HEK293 (cell line): Measurements from ENCODE around the gene TAS1R3.

ENCODE experiments used
- CTCF ChIA-PET: fragments of 350-600 bp; formaldehyde crosslinking; extraction: SDS; loops from one replicate; lab custom pipeline; 2021; ENCODE audit warnings: antibody characterized with exemption; lab: Yijun Ruan, JAX
- POLR2A ChIA-PET: fragments of 300-600 bp; formaldehyde crosslinking; extraction: SDS; loops from one replicate; lab custom pipeline; 2020; ENCODE audit warnings: antibody characterized with exemption, inconsistent platforms; lab: Yijun Ruan, JAX
- H3K27ac ChIP-seq: fragments of 200-500 bp; sonication (Bioruptor generic); 2 replicates; pipeline ENCODE4 v1.5.1; 2014; ENCODE audit warnings: low read depth, low read length, control low read depth, inconsistent platforms; ENCODE audit errors: extremely low read depth
- H3K36me3 ChIP-seq, 2 experiments: fragments of 200-500 bp in 1 of 2; sonication (Bioruptor generic) in 1 of 2; 1 replicate in 1 of 2; 2 replicates in 1 of 2; pipeline ENCODE4 v1.5.1; 2014 to 2017; ENCODE audit warnings: inconsistent platforms in 2 of 2, low read length in 2 of 2; ENCODE audit not compliant: control insufficient read depth in 2 of 2, insufficient read depth in 1 of 2
- H3K4me1 ChIP-seq: fragments of 200-500 bp; sonication (Bioruptor generic); 2 replicates; pipeline ENCODE4 v1.5.1; 2014; ENCODE audit warnings: mild to moderate bottlenecking, low read length, inconsistent platforms; ENCODE audit not compliant: control insufficient read depth, insufficient read depth
- H3K4me3 ChIP-seq: 2 replicates; pipeline ENCODE4 v1.5.1; 2011; ENCODE audit warnings: low read depth, mild to moderate bottlenecking, control low read depth, low read length, moderate library complexity
- H3K9me3 ChIP-seq: fragments of 200-500 bp; sonication (Bioruptor generic); 2 replicates; pipeline ENCODE4 v1.5.1; 2014; ENCODE audit warnings: low read depth, low read length, inconsistent platforms; ENCODE audit not compliant: control insufficient read depth, insufficient read depth
- BCL11A ChIP-seq: fragments of 450-650 bp; formaldehyde crosslinking; IDR thresholded peaks from 2 replicates; pipeline ENCODE4 v1.5.1; 2016; ENCODE audit warnings: low read depth, missing biosample characterization, missing genetic modification characterization
- BCL11B ChIP-seq: fragments of 450-650 bp; formaldehyde crosslinking; IDR thresholded peaks from 2 replicates; pipeline ENCODE4 v1.5.1; 2016; ENCODE audit warnings: low read depth, missing biosample characterization, missing genetic modification characterization
- GLIS1 ChIP-seq: fragments of 450-650 bp; formaldehyde crosslinking; IDR thresholded peaks from 2 replicates; pipeline ENCODE4 v1.5.1; 2016; ENCODE audit warnings: missing biosample characterization, missing genetic modification characterization
- MEIS1 ChIP-seq: sonication (generic); formaldehyde crosslinking; IDR thresholded peaks from 2 replicates; pipeline ENCODE4 v1.8.1; 2022; ENCODE audit warnings: missing genetic modification reagents, mild to moderate bottlenecking, borderline replicate concordance
- SCRT2 ChIP-seq: fragments of 450-650 bp; formaldehyde crosslinking; IDR thresholded peaks from 2 replicates; pipeline ENCODE4 v1.5.1; 2016; ENCODE audit warnings: missing biosample characterization, missing genetic modification characterization
- SP2 ChIP-seq: fragments of 450-650 bp; formaldehyde crosslinking; IDR thresholded peaks from 2 replicates; pipeline ENCODE4 v1.5.1; 2016; ENCODE audit warnings: missing biosample characterization, missing genetic modification characterization
- ZFHX2 ChIP-seq: fragments of 450-650 bp; formaldehyde crosslinking; conservative IDR thresholded peaks from 2 replicates; pipeline ENCODE4 v1.5.1; 2016; ENCODE audit warnings: missing biosample characterization, missing genetic modification characterization
- ZNF174 ChIP-seq: fragments of 450-650 bp; formaldehyde crosslinking; IDR thresholded peaks from 2 replicates; pipeline ENCODE4 v1.5.0; 2017; ENCODE audit warnings: missing biosample characterization, mild to moderate bottlenecking, missing genetic modification characterization
- ZNF19 ChIP-seq: fragments of 450-650 bp; formaldehyde crosslinking; IDR thresholded peaks from 2 replicates; pipeline ENCODE4; 2016; ENCODE audit warnings: missing biosample characterization, missing genetic modification characterization, low read depth
- ZNF274 ChIP-seq, 2 experiments: fragments of 200-500 bp in 1 of 2; fragments of 450-650 bp in 1 of 2; sonication (Bioruptor generic) in 1 of 2; formaldehyde crosslinking in 1 of 2; IDR thresholded peaks; 2 replicates each; pipeline versions ENCODE4 v1.5.1 to v1.6.1; 2014 to 2016; ENCODE audit warnings: borderline replicate concordance in 1 of 2, inconsistent platforms in 1 of 2, low read length in 1 of 2, missing biosample characterization in 1 of 2, missing genetic modification characterization in 1 of 2
- ZNF292 ChIP-seq: fragments of 450-650 bp; formaldehyde crosslinking; IDR thresholded peaks from 2 replicates; pipeline ENCODE4 v1.5.1; 2016; ENCODE audit warnings: low read depth, missing biosample characterization, missing genetic modification characterization, borderline replicate concordance
- ZNF37A ChIP-seq: fragments of 450-650 bp; IDR thresholded peaks from 2 replicates; pipeline ENCODE4 v1.5.1; 2018; ENCODE audit warnings: missing biosample characterization, missing genetic modification characterization
- ZNF404 ChIP-seq: fragments of 450-650 bp; formaldehyde crosslinking; IDR thresholded peaks from 2 replicates; pipeline ENCODE4 v1.5.1; 2017; ENCODE audit warnings: missing biosample characterization, missing genetic modification characterization
- ZNF423 ChIP-seq: fragments of 450-650 bp; formaldehyde crosslinking; IDR thresholded peaks from 2 replicates; pipeline ENCODE4 v1.5.1; 2016; ENCODE audit warnings: missing biosample characterization, missing genetic modification characterization
- ZNF558 ChIP-seq: fragments of 450-650 bp; formaldehyde crosslinking; IDR thresholded peaks from 2 replicates; pipeline ENCODE4 v1.5.1; 2016; ENCODE audit warnings: missing biosample characterization, missing genetic modification characterization
- ZNF626 ChIP-seq: fragments of 450-650 bp; sonication (Bioruptor Pico); formaldehyde crosslinking; IDR thresholded peaks from 2 replicates; pipeline ENCODE4 v1.5.1; 2018; ENCODE audit warnings: missing biosample characterization, missing genetic modification characterization, inconsistent platforms
- ZNF629 ChIP-seq: fragments of 450-650 bp; formaldehyde crosslinking; IDR thresholded peaks from 2 replicates; pipeline ENCODE4 v1.5.1; 2017; ENCODE audit warnings: missing biosample characterization, missing genetic modification characterization
- ZNF654 ChIP-seq: fragments of 450-650 bp; formaldehyde crosslinking; IDR thresholded peaks from 2 replicates; pipeline ENCODE4 v1.5.1; 2016; ENCODE audit warnings: low read depth, missing biosample characterization, missing genetic modification characterization
- ZNF701 ChIP-seq: fragments of 450-650 bp; formaldehyde crosslinking; IDR thresholded peaks from 2 replicates; pipeline ENCODE4 v1.5.1; 2016; ENCODE audit warnings: missing biosample characterization, missing genetic modification characterization
- ZNF837 ChIP-seq: fragments of 450-650 bp; formaldehyde crosslinking; IDR thresholded peaks from 2 replicates; pipeline ENCODE4 v1.5.1; 2016; ENCODE audit warnings: missing biosample characterization, missing genetic modification characterization
- ZXDB ChIP-seq: fragments of 450-650 bp; formaldehyde crosslinking; IDR thresholded peaks from 2 replicates; pipeline ENCODE4 v1.5.1; 2016; ENCODE audit warnings: missing biosample characterization, missing genetic modification characterization
- TF ChIP-seq, protein P1 (sequence below): fragments of 450-650 bp; formaldehyde crosslinking; IDR thresholded peaks from 2 replicates; pipeline ENCODE4 v1.5.1; 2017; ENCODE audit warnings: missing biosample characterization, missing genetic modification characterization
- TF ChIP-seq, protein P2 (sequence below): fragments of 450-650 bp; formaldehyde crosslinking; IDR thresholded peaks from 2 replicates; pipeline ENCODE4 v1.5.1; 2017; ENCODE audit warnings: missing biosample characterization, missing genetic modification characterization
- TF ChIP-seq, protein P3 (sequence below): fragments of 450-650 bp; formaldehyde crosslinking; IDR thresholded peaks from 2 replicates; pipeline ENCODE4 v1.5.1; 2017; ENCODE audit warnings: missing biosample characterization, missing genetic modification characterization
- TF ChIP-seq, protein P4 (sequence below): fragments of 450-650 bp; formaldehyde crosslinking; conservative IDR thresholded peaks from 2 replicates; pipeline ENCODE4 v1.5.1; 2016; ENCODE audit warnings: low read depth, missing biosample characterization, missing genetic modification characterization

TAS1R3 gene

DNA sequence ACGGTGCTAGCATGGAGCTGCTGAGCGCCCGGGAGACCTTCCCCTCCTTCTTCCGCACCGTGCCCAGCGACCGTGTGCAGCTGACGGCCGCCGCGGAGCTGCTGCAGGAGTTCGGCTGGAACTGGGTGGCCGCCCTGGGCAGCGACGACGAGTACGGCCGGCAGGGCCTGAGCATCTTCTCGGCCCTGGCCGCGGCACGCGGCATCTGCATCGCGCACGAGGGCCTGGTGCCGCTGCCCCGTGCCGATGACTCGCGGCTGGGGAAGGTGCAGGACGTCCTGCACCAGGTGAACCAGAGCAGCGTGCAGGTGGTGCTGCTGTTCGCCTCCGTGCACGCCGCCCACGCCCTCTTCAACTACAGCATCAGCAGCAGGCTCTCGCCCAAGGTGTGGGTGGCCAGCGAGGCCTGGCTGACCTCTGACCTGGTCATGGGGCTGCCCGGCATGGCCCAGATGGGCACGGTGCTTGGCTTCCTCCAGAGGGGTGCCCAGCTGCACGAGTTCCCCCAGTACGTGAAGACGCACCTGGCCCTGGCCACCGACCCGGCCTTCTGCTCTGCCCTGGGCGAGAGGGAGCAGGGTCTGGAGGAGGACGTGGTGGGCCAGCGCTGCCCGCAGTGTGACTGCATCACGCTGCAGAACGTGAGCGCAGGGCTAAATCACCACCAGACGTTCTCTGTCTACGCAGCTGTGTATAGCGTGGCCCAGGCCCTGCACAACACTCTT, 1.1 kb downstream of the TAS1R3 start:
- Histone ChIP-seq H3K4me3 (no peak overlapping the region), H3K9me3 (no peaks in the 10 kb centered on the region)
- POLR2A ChIA-PET: interaction anchor here (0.6 kb wide), 1 partner anchor 56 kb away, joined by 4 read pairs; no protein-coding TSS in a partner anchor
- TF ChIP-seq ZFHX2 (tag by site-specific recombination) (0 out of 2 replicates have a peak, but pooled peaks have one; percentile 10), BCL11B (tag by site-specific recombination) (peak; percentile 96), ZNF837 (tag by site-specific recombination) (no peak), ZNF629 (tag by site-specific recombination) (no peak), BCL11A (tag by site-specific recombination) (peak; percentile 96), ZNF19 (tag by site-specific recombination) (no peak), ZNF174 (tag by site-specific recombination) (no peak), SCRT2 (tag by site-specific recombination) (no peak), ZNF423 (tag by site-specific recombination) (no peak), SP2 (tag by site-specific recombination) (no peak), ZXDB (tag by site-specific recombination) (no peak), ZNF274 (IDR thresholded peaks at IDR 0.05; ENCODE audit: low read length) (no peak), ZNF274 (tag by site-specific recombination; IDR thresholded peaks at IDR 0.05; ENCODE audit: borderline replicate concordance) (no peak), GLIS1 (no peak), MEIS1 (CRISPR knock-in tag) (no peak)
- TF ChIP-seq, protein P1, sequence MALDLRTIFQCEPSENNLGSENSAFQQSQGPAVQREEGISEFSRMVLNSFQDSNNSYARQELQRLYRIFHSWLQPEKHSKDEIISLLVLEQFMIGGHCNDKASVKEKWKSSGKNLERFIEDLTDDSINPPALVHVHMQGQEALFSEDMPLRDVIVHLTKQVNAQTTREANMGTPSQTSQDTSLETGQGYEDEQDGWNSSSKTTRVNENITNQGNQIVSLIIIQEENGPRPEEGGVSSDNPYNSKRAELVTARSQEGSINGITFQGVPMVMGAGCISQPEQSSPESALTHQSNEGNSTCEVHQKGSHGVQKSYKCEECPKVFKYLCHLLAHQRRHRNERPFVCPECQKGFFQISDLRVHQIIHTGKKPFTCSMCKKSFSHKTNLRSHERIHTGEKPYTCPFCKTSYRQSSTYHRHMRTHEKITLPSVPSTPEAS (tag by site-specific recombination): no peak
- TF ChIP-seq, protein P2, sequence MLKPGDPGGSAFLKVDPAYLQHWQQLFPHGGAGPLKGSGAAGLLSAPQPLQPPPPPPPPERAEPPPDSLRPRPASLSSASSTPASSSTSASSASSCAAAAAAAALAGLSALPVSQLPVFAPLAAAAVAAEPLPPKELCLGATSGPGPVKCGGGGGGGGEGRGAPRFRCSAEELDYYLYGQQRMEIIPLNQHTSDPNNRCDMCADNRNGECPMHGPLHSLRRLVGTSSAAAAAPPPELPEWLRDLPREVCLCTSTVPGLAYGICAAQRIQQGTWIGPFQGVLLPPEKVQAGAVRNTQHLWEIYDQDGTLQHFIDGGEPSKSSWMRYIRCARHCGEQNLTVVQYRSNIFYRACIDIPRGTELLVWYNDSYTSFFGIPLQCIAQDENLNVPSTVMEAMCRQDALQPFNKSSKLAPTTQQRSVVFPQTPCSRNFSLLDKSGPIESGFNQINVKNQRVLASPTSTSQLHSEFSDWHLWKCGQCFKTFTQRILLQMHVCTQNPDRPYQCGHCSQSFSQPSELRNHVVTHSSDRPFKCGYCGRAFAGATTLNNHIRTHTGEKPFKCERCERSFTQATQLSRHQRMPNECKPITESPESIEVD: no peak
- TF ChIP-seq, all 188 proteins: peak for 3
- H3K4me1 ChIP-seq: no peaks in the 10 kb centered on the region
- CTCF ChIA-PET: interaction anchor here (1.0 kb wide), 1 partner anchor 39 kb away, joined by 4 read pairs; no protein-coding TSS in a partner anchor
- H3K36me3 ChIP-seq: peaks cover 0 to 46% of the 10 kb centered on the region in 2 experiments; a peak in 1 of 3 replicates
- no peak overlapping the region for H3K27ac ChIP-seq

DNA sequence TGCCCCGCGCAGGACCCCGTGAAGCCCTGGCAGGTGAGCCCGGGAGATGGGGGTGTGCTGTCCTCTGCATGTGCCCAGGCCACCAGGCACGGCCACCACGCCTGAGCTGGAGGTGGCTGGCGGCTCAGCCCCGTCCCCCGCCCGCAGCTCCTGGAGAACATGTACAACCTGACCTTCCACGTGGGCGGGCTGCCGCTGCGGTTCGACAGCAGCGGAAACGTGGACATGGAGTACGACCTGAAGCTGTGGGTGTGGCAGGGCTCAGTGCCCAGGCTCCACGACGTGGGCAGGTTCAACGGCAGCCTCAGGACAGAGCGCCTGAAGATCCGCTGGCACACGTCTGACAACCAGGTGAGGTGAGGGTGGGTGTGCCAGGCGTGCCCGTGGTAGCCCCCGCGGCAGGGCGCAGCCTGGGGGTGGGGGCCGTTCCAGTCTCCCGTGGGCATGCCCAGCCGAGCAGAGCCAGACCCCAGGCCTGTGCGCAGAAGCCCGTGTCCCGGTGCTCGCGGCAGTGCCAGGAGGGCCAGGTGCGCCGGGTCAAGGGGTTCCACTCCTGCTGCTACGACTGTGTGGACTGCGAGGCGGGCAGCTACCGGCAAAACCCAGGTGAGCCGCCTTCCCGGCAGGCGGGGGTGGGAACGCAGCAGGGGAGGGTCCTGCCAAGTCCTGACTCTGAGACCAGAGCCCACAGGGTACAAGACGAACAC, 1.8 kb downstream of the TAS1R3 start:
- H3K36me3 ChIP-seq: peaks cover 0 to 44% of the 10 kb centered on the region in 2 experiments; a peak in 1 of 3 replicates
- H3K9me3 ChIP-seq: no peaks in the 10 kb centered on the region
- ChIA-PET POLR2A (interaction anchor here (1.5 kb wide), 1 partner anchor 15 kb away, joined by 4 read pairs; no protein-coding TSS in a partner anchor), CTCF (interaction anchor here (1.0 kb wide), 1 partner anchor 38 kb away, joined by 4 read pairs; no protein-coding TSS in a partner anchor)
- H3K4me1 ChIP-seq: no peaks in the 10 kb centered on the region
- H3K4me3 ChIP-seq: no peak overlapping the region
- no peak overlapping the region for H3K27ac ChIP-seq
- TF ChIP-seq, protein P3, sequence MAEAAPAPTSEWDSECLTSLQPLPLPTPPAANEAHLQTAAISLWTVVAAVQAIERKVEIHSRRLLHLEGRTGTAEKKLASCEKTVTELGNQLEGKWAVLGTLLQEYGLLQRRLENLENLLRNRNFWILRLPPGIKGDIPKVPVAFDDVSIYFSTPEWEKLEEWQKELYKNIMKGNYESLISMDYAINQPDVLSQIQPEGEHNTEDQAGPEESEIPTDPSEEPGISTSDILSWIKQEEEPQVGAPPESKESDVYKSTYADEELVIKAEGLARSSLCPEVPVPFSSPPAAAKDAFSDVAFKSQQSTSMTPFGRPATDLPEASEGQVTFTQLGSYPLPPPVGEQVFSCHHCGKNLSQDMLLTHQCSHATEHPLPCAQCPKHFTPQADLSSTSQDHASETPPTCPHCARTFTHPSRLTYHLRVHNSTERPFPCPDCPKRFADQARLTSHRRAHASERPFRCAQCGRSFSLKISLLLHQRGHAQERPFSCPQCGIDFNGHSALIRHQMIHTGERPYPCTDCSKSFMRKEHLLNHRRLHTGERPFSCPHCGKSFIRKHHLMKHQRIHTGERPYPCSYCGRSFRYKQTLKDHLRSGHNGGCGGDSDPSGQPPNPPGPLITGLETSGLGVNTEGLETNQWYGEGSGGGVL: no peak
- TF ChIP-seq ZNF404 (tag by site-specific recombination): no peak
- TF ChIP-seq ZFHX2 (tag by site-specific recombination): peak; percentile 65
- no peak for TF ChIP-seq ZNF654 (tag by site-specific recombination)
- TF ChIP-seq ZNF37A (tag by site-specific recombination): no peak
- no peak for TF ChIP-seq ZNF558 (tag by site-specific recombination)
- TF ChIP-seq ZNF626: no peak
- no peak for TF ChIP-seq ZNF701
- TF ChIP-seq ZNF292 (tag by site-specific recombination): no peak
- TF ChIP-seq ZNF837 (tag by site-specific recombination): no peak
- TF ChIP-seq, protein P4, sequence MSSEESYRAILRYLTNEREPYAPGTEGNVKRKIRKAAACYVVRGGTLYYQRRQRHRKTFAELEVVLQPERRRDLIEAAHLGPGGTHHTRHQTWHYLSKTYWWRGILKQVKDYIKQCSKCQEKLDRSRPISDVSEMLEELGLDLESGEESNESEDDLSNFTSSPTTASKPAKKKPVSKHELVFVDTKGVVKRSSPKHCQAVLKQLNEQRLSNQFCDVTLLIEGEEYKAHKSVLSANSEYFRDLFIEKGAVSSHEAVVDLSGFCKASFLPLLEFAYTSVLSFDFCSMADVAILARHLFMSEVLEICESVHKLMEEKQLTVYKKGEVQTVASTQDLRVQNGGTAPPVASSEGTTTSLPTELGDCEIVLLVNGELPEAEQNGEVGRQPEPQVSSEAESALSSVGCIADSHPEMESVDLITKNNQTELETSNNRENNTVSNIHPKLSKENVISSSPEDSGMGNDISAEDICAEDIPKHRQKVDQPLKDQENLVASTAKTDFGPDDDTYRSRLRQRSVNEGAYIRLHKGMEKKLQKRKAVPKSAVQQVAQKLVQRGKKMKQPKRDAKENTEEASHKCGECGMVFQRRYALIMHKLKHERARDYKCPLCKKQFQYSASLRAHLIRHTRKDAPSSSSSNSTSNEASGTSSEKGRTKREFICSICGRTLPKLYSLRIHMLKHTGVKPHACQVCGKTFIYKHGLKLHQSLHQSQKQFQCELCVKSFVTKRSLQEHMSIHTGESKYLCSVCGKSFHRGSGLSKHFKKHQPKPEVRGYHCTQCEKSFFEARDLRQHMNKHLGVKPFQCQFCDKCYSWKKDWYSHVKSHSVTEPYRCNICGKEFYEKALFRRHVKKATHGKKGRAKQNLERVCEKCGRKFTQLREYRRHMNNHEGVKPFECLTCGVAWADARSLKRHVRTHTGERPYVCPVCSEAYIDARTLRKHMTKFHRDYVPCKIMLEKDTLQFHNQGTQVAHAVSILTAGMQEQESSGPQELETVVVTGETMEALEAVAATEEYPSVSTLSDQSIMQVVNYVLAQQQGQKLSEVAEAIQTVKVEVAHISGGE (tag by site-specific recombination): no peak
